T-helper 2 cell treated with Interferon-gamma antibody and Interleukin-4, amounts not matched to agents 5 μg/mL and 100 μg/mL, for 36 hours (primary cell): ENCODE data around the gene GSAP.

ENCODE experiments used
- DNase-seq: peaks from one replicate; pipeline ENCODE4 v3.0.0; 2021; ENCODE audit warnings: low spot score
- H3K27ac Mint-ChIP-seq: one replicate; pipeline ENCODE4 v1.8.0; 2021; ENCODE audit warnings: mild to moderate bottlenecking, mixed read lengths
- H3K27me3 Mint-ChIP-seq: one replicate; pipeline ENCODE4 v1.8.0; 2021; ENCODE audit warnings: low read depth, mixed read lengths
- H3K36me3 Mint-ChIP-seq: one replicate; pipeline ENCODE4 v1.8.0; 2021; ENCODE audit warnings: low read depth, mixed read lengths
- H3K4me1 Mint-ChIP-seq: one replicate; pipeline ENCODE4 v1.8.0; 2021; ENCODE audit warnings: low read depth, mixed read lengths
- H3K4me3 Mint-ChIP-seq: one replicate; pipeline ENCODE4 v1.8.0; 2022; ENCODE audit warnings: mild to moderate bottlenecking, moderate library complexity, mixed read lengths
- H3K9me3 Mint-ChIP-seq: one replicate; pipeline ENCODE4 v1.8.0; 2021; ENCODE audit warnings: mixed read lengths

The GSAP gene

DNA sequence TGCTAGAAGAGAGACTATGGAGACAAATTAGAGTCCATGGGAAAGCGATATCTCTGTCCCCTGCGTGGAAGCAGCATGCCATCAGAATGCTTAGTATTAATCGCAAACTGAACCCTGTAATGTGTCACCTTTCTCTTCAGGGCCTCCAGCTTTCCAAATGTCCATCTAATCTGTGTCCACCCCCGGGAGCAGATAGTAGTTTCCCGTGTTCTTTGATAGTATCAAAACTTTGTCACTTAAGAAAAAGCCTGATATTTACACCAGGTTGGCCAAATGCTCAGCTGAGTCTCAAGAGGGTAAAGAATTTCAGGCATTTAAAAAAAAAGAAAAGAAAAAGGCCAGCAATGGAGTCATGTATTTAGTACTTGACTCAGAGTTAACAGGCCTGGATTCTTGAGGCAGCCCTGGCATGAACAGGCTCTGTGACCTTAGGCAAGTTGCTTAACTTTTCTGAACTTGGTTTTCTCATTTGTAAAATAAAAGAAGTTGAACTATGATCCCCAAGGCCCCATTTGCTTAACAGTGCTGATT, 10.4 kb upstream of the GSAP start:
- no peak for DNase-seq
- Mint-ChIP-seq H3K27ac (no peak overlapping the region), H3K36me3 (no peaks in the 10 kb centered on the region), H3K4me3 (no peak overlapping the region), H3K9me3 (no peaks in the 10 kb centered on the region), H3K4me1 (peaks cover 46% of the 10 kb centered on the region), H3K27me3 (peaks cover 17% of the 10 kb centered on the region)

DNA sequence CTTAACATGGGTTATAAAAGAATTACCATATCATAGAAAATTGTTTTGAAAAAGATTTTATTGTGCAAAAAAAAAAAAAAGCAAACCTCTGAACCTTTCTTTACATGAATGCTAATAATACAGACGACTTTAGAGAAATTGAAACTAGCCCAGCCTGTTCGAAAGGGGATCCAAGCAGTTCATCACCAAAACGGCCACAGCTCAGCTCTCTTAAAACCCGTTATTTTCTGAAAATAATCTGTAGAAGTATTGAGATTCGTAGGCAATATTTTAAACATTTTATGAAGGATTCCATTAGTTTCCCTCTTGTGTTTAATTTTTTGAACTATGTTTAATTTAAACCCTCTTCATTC, 9.9 kb upstream of the GSAP start:
- H3K27me3 Mint-ChIP-seq, result peaks cover 21% of the 10 kb centered on the region
- DNase-seq, result no peak
- H3K27ac Mint-ChIP-seq, result no peak overlapping the region

GRCh38 chr7:77425101-77426051, 9.2 kb upstream of the GSAP start:
- H3K4me1 Mint-ChIP-seq, result peaks cover 38% of the 10 kb centered on the region
- H3K27me3 Mint-ChIP-seq, result peaks cover 22% of the 10 kb centered on the region
- DNase-seq, result no peak
- no peak overlapping the region for H3K4me3 Mint-ChIP-seq
- no peaks in the 10 kb centered on the region for H3K36me3 Mint-ChIP-seq
- H3K27ac Mint-ChIP-seq, result no peak overlapping the region
- no peaks in the 10 kb centered on the region for H3K9me3 Mint-ChIP-seq

More for the DNA sequence above, 9.9 kb upstream of the GSAP start:
- Mint-ChIP-seq H3K4me1 (peaks cover 44% of the 10 kb centered on the region), H3K36me3 (no peaks in the 10 kb centered on the region), H3K4me3 (no peak overlapping the region), H3K9me3 (no peaks in the 10 kb centered on the region)

GRCh38 chr7:77422500-77422899, 6.4 kb upstream of the GSAP start:
- DNase-seq, result no peak
- Mint-ChIP-seq H3K4me3 (no peak overlapping the region), H3K36me3 (no peaks in the 10 kb centered on the region), H3K9me3 (no peaks in the 10 kb centered on the region), H3K27me3 (peaks cover 22% of the 10 kb centered on the region), H3K4me1 (peaks cover 30% of the 10 kb centered on the region), H3K27ac (no peak overlapping the region)

GRCh38 chr7:77420986-77421672, 5.0 kb upstream of the GSAP start:
- H3K27ac Mint-ChIP-seq, result no peak overlapping the region
- no peaks in the 10 kb centered on the region for H3K9me3 Mint-ChIP-seq
- H3K4me1 Mint-ChIP-seq, result peaks cover 34% of the 10 kb centered on the region
- peaks cover 28% of the 10 kb centered on the region for H3K27me3 Mint-ChIP-seq
- H3K36me3 Mint-ChIP-seq, result peaks cover 2% of the 10 kb centered on the region
- no peak overlapping the region for H3K4me3 Mint-ChIP-seq
- no peak for DNase-seq

GRCh38 chr7:77420438-77420837, 4.3 kb upstream of the GSAP start:
- Mint-ChIP-seq H3K36me3 (peaks cover 2% of the 10 kb centered on the region), H3K4me1 (peaks cover 32% of the 10 kb centered on the region), H3K27ac (no peak overlapping the region), H3K27me3 (peaks cover 25% of the 10 kb centered on the region), H3K4me3 (no peak overlapping the region), H3K9me3 (no peaks in the 10 kb centered on the region)
- no peak for DNase-seq

GRCh38 chr7:77419102-77419501, 3.0 kb upstream of the GSAP start:
- no peak overlapping the region for H3K27ac Mint-ChIP-seq
- H3K36me3 Mint-ChIP-seq, result peaks cover 2% of the 10 kb centered on the region
- H3K27me3 Mint-ChIP-seq, result peaks cover 33% of the 10 kb centered on the region

DNA sequence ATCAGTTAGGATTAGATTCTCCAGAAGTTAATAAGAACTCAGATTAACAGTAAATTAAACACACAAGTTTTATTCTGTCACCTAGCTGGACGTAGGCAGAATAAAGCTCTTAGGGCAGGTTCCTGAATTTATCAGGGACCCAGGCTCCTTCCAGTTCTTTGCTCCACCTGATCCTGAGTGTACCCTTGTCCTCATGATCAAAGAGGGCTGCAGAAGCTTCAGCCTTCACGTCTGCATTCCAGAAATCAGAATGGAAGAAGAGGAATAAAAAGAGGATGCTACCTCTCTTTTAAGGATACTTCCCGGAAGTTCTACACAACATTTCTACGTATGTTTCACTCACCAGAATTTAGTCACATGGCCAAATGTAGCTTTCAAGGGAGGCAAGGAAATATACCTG, 1.7 kb upstream of the GSAP start:
- Mint-ChIP-seq H3K27ac (no peak overlapping the region), H3K4me1 (peaks cover 36% of the 10 kb centered on the region), H3K4me3 (no peak overlapping the region), H3K27me3 (peaks cover 39% of the 10 kb centered on the region), H3K9me3 (no peaks in the 10 kb centered on the region), H3K36me3 (peaks cover 2% of the 10 kb centered on the region)
- no peak for DNase-seq

More at GRCh38 chr7:77419102-77419501, 3.0 kb upstream of the GSAP start:
- DNase-seq, result peak; percentile 10
- Mint-ChIP-seq H3K4me1 (peaks cover 36% of the 10 kb centered on the region), H3K9me3 (no peaks in the 10 kb centered on the region), H3K4me3 (no peak overlapping the region)

GRCh38 chr7:77416621-77417371, 647 bp upstream of the GSAP start:
- H3K27me3 Mint-ChIP-seq, result peaks cover 36% of the 10 kb centered on the region
- peak overlapping the region; percentile 54 for H3K4me3 Mint-ChIP-seq
- no peak for DNase-seq
- no peaks in the 10 kb centered on the region for H3K9me3 Mint-ChIP-seq
- H3K27ac Mint-ChIP-seq, result no peak overlapping the region
- H3K4me1 Mint-ChIP-seq, result peaks cover 31% of the 10 kb centered on the region
- H3K36me3 Mint-ChIP-seq, result peaks cover 2% of the 10 kb centered on the region

DNA sequence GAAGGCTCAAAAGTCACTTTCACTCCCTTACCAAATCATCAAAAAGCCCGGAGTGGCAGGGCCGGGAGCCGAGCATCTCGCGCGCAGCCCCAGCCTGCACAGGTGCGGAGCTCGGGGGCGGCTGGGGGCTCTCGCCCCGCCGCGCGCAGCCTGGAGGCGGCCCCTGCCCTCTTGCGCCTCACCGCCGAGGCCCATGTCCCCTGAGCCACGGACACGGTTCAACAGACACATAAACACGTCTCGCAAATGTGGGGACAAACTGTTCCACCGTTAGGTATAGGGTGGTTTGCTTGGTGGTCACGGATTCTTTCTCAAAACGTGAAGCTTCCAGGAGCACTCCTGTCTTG, 700 bp downstream of the GSAP start:
- Mint-ChIP-seq H3K27me3 (peaks cover 41% of the 10 kb centered on the region), H3K9me3 (no peaks in the 10 kb centered on the region), H3K36me3 (peaks cover 2% of the 10 kb centered on the region), H3K4me1 (peaks cover 31% of the 10 kb centered on the region), H3K4me3 (peak overlapping the region; percentile 56), H3K27ac (no peak overlapping the region)
- DNase-seq, result no peak

DNA sequence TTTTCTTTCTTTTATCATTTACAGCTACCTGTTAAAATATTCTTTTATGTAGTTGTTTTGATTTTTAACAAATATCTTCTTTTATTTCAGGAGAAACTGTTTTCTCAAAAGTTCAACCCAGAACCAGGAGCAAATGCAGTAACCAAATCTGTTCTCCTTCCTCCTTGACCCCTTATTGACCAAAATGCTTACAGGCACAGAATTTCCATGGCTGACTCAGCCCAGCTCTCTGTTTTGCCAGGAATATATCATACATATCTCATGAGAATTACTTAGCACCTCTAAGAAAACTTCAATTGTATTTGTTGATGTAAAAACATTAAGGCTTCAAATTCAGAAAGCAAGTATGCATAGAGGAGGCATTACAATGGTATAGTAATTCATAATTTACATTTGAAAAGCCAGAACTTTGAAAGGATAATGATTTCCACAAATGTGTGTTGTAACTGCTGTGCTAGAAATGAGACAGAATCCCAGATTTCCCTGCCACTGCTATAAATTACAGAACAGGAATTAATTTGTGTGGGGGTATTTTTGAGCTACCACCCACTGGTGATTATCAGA, 2.2 kb downstream of the GSAP start:
- Mint-ChIP-seq H3K36me3 (peaks cover 2% of the 10 kb centered on the region), H3K4me3 (no peak overlapping the region), H3K27ac (no peak overlapping the region), H3K4me1 (peaks cover 28% of the 10 kb centered on the region), H3K27me3 (peaks cover 41% of the 10 kb centered on the region), H3K9me3 (no peaks in the 10 kb centered on the region)
- DNase-seq, result no peak

- Mint-ChIP-seq H3K27me3 (peaks cover 41% of the 10 kb centered on the region), H3K4me1 (peaks cover 20% of the 10 kb centered on the region), H3K36me3 (peaks cover 2% of the 10 kb centered on the region), H3K9me3 (no peaks in the 10 kb centered on the region), H3K4me3 (no peak overlapping the region), H3K27ac (no peak overlapping the region)
- DNase-seq, result no peak
These were observed 3.0 kb downstream of the GSAP start for GRCh38 chr7:77413128-77413527.

GRCh38 chr7:77409739-77410547, 6.2 kb downstream of the GSAP start:
- H3K27me3 Mint-ChIP-seq, result peaks cover 34% of the 10 kb centered on the region
- no peaks in the 10 kb centered on the region for H3K9me3 Mint-ChIP-seq
- H3K27ac Mint-ChIP-seq, result no peak overlapping the region
- no peaks in the 10 kb centered on the region for H3K36me3 Mint-ChIP-seq
- peaks cover 5% of the 10 kb centered on the region for H3K4me1 Mint-ChIP-seq
- no peak overlapping the region for H3K4me3 Mint-ChIP-seq
- no peak for DNase-seq
